HFF-Myc (cell line): ENCODE results near the gene TRAPPC5.

Experiments
- DNase-seq: peaks from one replicate; pipeline ENCODE4 v3.0.0-alpha.2; 2011; ENCODE audit warnings: low read depth; ENCODE audit errors: extremely low read depth
- H3K4me3 ChIP-seq: replicated peaks from 2 replicates; pipeline ENCODE4 v1.5.1; 2011; ENCODE audit warnings: low read depth, mild to moderate bottlenecking, control low read depth, low read length
- CTCF ChIP-seq: IDR thresholded peaks from 2 replicates; pipeline ENCODE4 v1.5.1; 2012; ENCODE audit warnings: mild to moderate bottlenecking, low read depth, low read length, control low read depth; ENCODE audit errors: missing control alignments

Gene TRAPPC5

DNA sequence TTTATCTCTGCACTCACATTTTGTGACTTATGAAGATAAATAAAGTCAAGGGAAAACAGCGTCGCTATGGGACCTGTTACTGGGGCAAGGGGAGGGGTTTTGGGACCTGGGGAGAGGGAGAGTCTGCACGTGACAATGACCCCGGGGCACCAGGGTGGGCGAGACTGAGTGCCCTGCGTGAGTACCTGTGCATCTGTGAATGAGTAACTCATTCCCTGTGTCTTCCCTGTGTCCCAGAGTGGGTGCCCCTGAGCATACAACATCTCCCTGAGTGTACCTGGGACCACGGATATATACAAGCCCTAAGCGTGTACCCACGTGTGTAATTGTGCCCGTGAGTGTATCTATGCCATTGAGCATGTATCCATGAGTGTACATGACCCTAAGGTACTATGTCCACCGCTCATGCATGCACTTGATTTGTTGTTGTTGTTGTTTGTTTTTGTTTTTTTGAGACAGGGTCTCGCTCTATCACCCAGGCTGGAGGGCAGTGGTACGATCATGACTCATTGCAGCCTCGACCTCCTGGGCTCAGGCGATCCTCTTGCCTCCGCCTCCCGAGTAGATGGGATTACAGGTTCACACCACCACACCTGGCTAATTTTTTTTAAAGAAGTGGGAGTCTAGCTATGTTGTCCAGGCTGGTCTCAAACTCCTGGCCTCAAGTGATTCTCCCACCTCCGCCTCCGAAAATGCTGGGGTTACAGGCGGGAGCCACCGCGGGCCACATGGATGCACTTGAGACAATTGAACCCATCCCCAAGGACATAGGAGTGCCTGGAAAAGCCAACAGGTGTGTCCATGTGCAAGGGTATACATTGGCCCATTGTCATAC, 645 bp upstream of the TRAPPC5 start:
- no peak for DNase-seq
- no peak for TF ChIP-seq CTCF
- H3K4me3 ChIP-seq, result peak overlapping the region; percentile 98

DNA sequence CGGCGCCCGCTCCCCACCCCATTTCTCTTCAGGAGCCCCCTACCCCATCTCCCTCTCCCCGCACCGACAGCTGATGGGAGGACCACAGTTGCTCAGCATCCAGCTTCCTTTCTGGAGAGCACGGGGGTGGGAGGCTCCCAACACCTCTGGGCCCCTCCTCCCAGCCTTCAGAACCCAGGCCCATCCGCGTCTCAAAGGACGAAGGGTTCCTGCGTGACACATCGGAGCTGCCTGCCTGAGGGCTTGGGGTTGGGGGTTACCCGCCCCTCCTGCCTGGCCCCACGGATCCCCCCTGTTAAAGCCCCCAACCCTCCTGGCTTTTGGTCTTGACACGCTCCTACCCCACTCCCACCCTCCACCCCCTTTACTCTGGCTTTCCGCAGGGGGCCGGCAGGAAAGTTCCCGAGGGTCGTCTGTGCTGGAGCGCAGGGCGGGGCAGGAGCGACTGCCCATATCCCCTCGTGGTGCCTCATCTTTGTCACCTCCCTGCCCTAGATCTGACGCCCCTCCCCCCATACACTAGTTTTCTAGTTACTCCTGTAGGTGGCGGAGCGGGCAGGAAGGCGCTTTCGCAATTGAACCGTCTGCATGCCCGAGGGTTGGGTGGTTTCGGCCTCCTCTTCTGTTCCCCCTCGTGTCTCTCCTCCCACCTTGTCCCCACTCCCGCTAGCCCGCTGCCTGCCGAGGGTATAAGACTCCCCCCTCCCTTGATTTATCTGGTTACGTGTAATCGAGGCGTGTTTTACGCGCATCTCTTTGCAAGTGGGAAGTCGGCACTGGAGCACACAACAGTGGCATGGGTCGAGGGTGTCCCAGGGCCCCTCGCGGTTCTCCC, 924 bp downstream of the TRAPPC5 start:
- peak overlapping the region; percentile 98 for H3K4me3 ChIP-seq
- DNase-seq, result peak; percentile 54
- TF ChIP-seq CTCF, result peak; percentile 59

GRCh38 chr19:7682175-7682855, 1.7 kb downstream of the TRAPPC5 start:
- no peak for DNase-seq
- no peak for TF ChIP-seq CTCF
- peak overlapping the region; percentile 98 for H3K4me3 ChIP-seq

- no peak for DNase-seq
- TF ChIP-seq CTCF, result no peak
- no peak overlapping the region for H3K4me3 ChIP-seq
Observed at GRCh38 chr19:7685546-7686445, 5.2 kb downstream of the TRAPPC5 start.

GRCh38 chr19:7687177-7687576, 6.5 kb downstream of the TRAPPC5 start:
- TF ChIP-seq CTCF, result no peak
- no peak overlapping the region for H3K4me3 ChIP-seq
- no peak for DNase-seq

- no peak for TF ChIP-seq CTCF
- H3K4me3 ChIP-seq, result no peak overlapping the region
- DNase-seq, result no peak
Observed at GRCh38 chr19:7689165-7689564, 8.5 kb downstream of the TRAPPC5 start.
